GM12891 (cell line): ENCODE data around the gene RIPK1.

Experiments
- PAX5 ChIP-seq: IDR thresholded peaks from 2 replicates; pipeline ENCODE4 v1.6.1; 2011; ENCODE audit warnings: low read length, moderate library complexity, mild to moderate bottlenecking; ENCODE audit not compliant: insufficient read depth, severe bottlenecking
- POLR2A ChIP-seq: IDR thresholded peaks from 2 replicates; pipeline ENCODE4 v1.6.1; 2011; ENCODE audit warnings: low read depth, low read length, control low read depth
- POLR2AphosphoS5 ChIP-seq: IDR thresholded peaks from 2 replicates; pipeline ENCODE4 v1.6.1; 2011; ENCODE audit warnings: low read depth, low read length, control low read depth
- POU2F2 ChIP-seq: IDR thresholded peaks from 2 replicates; pipeline ENCODE4 v1.6.1; 2011; ENCODE audit warnings: low read depth, mild to moderate bottlenecking, control low read depth, low read length, moderate library complexity
- SPI1 ChIP-seq: IDR thresholded peaks from 2 replicates; pipeline ENCODE4 v1.6.1; 2011; ENCODE audit warnings: low read depth, low read length, control low read depth
- TAF1 ChIP-seq: IDR thresholded peaks from 2 replicates; pipeline ENCODE4 v1.6.1; 2011; ENCODE audit warnings: low read depth, low read length, control low read depth

- no peak for TF ChIP-seq POLR2A
- no peak for TF ChIP-seq TAF1
- no peak for TF ChIP-seq POLR2AphosphoS5
- no peak for TF ChIP-seq POU2F2
- TF ChIP-seq PAX5, result no peak
- no peak for TF ChIP-seq SPI1
These were observed 67.5 kb downstream of the RIPK1 start for GRCh38 chr6:3135668-3136291.
